HG02840 (cell line): ENCODE data around the gene SYPL1.

ENCODE experiments used
- ATAC-seq: cut with Tn5 transposase; IDR thresholded peaks from one replicate; pipeline ENCODE4 v1.9.1; 2021; ENCODE audit warnings: mild to moderate bottlenecking, moderate library complexity, moderate number of reproducible peaks; ENCODE audit not compliant: unreplicated experiment, low FRiP score

SYPL1 gene

GRCh38 chr7:106122713-106123112 lies 10.6 kb upstream of the SYPL1 start:
- ATAC-seq = no peak

GRCh38 chr7:106121189-106121810 lies 9.2 kb upstream of the SYPL1 start:
- ATAC-seq = no peak

GRCh38 chr7:106120500-106120899 lies 8.4 kb upstream of the SYPL1 start:
- no peak for ATAC-seq

GRCh38 chr7:106119719-106120118 lies 7.6 kb upstream of the SYPL1 start:
- ATAC-seq = no peak

- no peak for ATAC-seq
These were observed 5.9 kb upstream of the SYPL1 start for GRCh38 chr7:106117786-106118544.

- no peak for ATAC-seq
These were observed 4.1 kb upstream of the SYPL1 start for GRCh38 chr7:106116161-106116704.

GRCh38 chr7:106114716-106115383 lies 2.7 kb upstream of the SYPL1 start:
- no peak for ATAC-seq

- ATAC-seq = no peak
These were observed 885 bp upstream of the SYPL1 start for GRCh38 chr7:106112972-106113421.

- peak; percentile 30 for ATAC-seq
These were observed 426 bp downstream of the SYPL1 start for GRCh38 chr7:106111655-106112117.

- no peak for ATAC-seq
These were observed 1.0 kb downstream of the SYPL1 start for GRCh38 chr7:106110885-106111654.

- no peak for ATAC-seq
These were observed 1.9 kb downstream of the SYPL1 start for GRCh38 chr7:106110238-106110560.

GRCh38 chr7:106109521-106110237 lies 2.4 kb downstream of the SYPL1 start:
- no peak for ATAC-seq

GRCh38 chr7:106108991-106109390 lies 3.1 kb downstream of the SYPL1 start:
- no peak for ATAC-seq

- no peak for ATAC-seq
These were observed 7.3 kb downstream of the SYPL1 start for GRCh38 chr7:106104721-106105260.

- ATAC-seq = no peak
These were observed 9.6 kb downstream of the SYPL1 start for GRCh38 chr7:106102387-106102966.

GRCh38 chr7:106101726-106102125 lies 10.4 kb downstream of the SYPL1 start:
- no peak for ATAC-seq

GRCh38 chr7:106100863-106101629 lies 11.1 kb downstream of the SYPL1 start:
- ATAC-seq = no peak

- ATAC-seq = no peak
These were observed 12.6 kb downstream of the SYPL1 start for GRCh38 chr7:106099539-106099938.

GRCh38 chr7:106098889-106099288 lies 13.2 kb downstream of the SYPL1 start:
- no peak for ATAC-seq
